ENCODE data around the gene MAP4K4.

GRCh38 chr2:101855776-101856175, 158.3 kb downstream of the MAP4K4 start:
- TF ChIP-seq, protein P1, sequence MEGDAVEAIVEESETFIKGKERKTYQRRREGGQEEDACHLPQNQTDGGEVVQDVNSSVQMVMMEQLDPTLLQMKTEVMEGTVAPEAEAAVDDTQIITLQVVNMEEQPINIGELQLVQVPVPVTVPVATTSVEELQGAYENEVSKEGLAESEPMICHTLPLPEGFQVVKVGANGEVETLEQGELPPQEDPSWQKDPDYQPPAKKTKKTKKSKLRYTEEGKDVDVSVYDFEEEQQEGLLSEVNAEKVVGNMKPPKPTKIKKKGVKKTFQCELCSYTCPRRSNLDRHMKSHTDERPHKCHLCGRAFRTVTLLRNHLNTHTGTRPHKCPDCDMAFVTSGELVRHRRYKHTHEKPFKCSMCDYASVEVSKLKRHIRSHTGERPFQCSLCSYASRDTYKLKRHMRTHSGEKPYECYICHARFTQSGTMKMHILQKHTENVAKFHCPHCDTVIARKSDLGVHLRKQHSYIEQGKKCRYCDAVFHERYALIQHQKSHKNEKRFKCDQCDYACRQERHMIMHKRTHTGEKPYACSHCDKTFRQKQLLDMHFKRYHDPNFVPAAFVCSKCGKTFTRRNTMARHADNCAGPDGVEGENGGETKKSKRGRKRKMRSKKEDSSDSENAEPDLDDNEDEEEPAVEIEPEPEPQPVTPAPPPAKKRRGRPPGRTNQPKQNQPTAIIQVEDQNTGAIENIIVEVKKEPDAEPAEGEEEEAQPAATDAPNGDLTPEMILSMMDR (IDR thresholded peaks at IDR 0.05), result no peak
- TF ChIP-seq EP300 (IDR thresholded peaks at IDR 0.05) (no peak), POLR2A (IDR thresholded peaks at IDR 0.05) (no peak), POLR2AphosphoS5 (IDR thresholded peaks at IDR 0.05) (no peak)

Data from suprapubic skin (tissue), 4 donors.